TTC549 (cell line): ENCODE measurements around the gene STRN4.
"Not testable (repeated sequence)": the region's sequence is repeated elsewhere in the genome, so short reads cannot be mapped to it uniquely, and the experiment has no call there.

Source experiments
- FAIRE-seq: peaks from 2 replicates; lab custom pipeline; 2012; peaks lifted over from hg19 to GRCh38; lab: Jason Lieb, UNC

STRN4 gene

DNA sequence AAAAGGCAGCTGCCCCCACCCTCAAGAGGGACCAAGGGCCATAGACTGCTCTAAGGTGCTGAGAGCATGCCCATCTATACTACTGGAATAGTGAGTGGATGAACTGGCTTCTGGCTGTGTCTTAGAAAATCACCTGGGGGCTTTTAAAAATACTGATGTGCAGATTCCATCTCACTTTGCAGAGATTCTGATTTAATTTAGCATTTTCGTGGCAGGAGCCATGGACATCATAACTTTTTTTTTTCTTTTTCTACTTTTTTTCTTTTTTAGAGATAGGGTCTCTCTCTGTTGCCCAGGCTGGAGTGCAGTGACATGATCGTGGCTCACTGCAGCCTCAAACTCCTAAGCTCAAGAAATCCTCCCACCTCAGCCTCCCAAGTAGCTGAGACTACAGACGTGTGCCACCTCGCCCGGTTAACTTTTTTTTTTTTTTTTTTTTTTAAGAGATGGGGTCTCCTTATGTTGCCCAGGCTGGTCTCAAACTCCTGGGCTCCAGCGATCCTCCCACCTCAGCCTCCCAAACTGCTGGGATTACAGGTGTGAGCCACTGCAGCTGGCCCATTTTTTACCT is 33.4 kb downstream of the STRN4 start:
- FAIRE-seq, result not testable (repeated sequence)

DNA sequence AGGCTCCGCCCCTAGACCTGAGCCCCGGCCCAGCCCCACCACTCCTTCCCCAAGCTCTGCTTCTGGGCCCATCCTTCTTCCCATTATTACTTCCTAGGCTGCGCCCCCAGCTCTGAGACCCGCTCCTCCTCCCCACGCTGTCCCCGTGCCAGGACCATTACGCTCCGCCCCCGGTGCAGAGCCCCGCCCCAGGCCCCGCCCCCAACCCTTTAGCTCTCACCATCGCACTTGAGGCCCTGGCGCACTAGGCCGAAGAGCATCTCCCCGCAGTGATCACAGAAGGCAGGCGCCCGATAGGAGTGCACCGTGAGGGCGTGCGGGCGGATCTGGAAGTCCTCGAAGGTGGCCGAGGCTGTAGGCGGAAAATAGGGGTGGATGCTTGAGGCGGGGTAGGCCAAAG is 35.6 kb downstream of the STRN4 start:
- FAIRE-seq, result no peak

DNA sequence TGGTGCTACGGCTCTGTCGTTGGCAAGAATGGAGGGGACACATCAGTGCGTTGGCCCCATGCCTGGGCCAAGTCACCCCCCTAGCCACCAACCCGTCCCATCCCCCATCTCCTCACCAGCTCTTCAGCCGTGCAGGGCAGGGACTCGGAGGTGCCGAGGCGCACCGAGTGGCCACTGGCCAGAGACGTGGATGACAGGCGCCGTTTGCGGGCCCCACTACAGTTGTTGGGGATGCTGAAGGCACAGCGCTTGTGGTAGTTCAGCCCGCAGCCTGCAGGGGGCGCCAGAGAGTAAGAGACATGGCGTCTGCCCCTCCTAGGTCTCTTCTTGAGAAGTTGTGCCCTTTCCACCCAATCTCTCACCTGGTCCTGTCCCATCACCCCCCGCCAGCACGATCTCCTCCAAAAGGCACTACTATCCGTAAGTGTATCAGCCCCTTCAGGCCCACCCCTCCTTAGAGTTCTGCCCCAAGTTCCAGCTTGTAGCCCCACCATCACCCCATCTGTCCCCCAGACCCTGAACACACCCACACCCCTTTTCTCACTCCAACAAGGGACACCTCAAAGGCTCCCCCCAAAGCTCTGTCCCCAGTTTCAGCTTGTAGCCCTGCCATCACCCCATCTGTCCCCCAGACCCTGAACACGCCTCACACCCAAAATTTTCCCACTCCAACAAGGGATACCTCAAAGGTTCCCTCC is 41.7 kb downstream of the STRN4 start:
- no peak for FAIRE-seq

DNA sequence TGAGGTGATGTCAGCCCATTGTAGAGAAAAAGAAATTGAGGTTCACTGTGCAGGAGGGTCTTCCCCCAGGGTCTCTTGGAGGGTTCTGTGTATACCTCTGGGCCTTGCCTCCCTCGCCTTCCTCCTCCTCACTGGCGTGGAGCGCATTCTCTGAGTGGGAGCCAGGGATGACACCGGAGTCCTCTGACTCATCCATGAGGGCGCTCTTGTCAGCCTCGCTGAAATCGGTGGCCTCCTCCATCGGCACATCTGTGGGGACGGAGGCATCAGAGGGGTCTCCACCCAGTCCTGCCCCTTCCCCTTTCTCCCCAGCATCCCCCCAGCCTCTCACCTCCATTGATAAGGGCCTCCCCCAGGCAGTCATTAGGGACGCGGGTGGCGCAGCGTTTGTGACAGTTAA is 45.5 kb downstream of the STRN4 start:
- no peak for FAIRE-seq

- FAIRE-seq, result no peak
Measured at GRCh38 chr19:46698395-46699321, 47.6 kb downstream of the STRN4 start.

DNA sequence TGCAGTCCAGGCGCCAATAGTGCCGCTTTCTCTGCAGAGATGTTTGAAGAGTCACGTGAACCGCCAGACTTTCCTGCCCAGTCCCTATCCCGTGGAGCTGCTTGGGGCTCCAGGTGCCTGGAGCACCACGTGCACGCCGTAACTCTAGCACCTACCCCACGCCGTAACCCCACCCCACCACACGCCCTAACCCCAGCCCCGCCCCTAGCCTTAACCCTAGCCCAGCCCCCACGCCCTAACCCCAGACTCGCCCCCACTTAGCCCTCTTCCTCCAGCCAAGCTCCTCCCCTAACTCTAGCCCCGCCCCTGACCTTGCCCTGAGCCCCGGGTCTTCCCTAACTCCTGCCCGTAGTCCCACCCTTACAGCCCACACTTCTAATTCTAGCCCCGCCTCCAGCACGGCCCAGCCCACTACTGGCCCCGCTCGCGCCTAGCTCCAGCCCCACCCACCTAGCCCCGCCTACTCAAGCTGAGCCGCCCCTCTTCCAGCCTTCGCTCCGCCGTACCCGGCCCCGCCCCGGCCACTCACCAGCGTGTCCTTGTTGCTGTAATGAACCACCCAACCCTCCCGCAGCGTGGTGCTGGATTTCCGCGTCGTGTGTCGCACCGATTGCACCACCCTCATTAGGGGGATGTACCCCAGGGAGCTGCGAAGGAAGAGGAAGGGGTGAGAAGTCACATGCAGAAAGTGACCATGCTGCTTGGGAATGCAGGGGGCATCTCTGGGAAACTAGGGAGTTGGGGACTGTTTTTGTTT is 48.9 kb downstream of the STRN4 start:
- FAIRE-seq, result no peak

DNA sequence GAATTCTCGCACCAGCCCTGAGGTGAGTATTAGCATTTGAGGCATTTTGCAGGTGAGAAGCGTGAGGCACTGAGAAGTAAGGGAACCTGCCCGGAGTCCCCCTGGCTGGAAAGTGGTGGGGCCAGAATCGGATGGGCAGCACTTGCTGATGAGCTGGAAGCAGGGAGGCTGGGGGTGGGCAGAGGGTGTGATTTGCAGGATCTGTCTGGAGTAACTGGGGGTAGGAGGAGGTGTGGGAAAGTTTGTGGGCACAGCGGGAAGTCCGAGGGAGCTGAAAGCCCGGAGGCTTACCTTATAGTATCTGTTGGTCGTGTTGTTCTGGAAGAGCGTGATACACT is 49.4 kb downstream of the STRN4 start:
- FAIRE-seq, result no peak

- no peak for FAIRE-seq
Measured at GRCh38 chr19:46696052-46696451, 50.2 kb downstream of the STRN4 start.

- FAIRE-seq, result no peak
Measured at GRCh38 chr19:46693760-46694159, 52.5 kb downstream of the STRN4 start.

DNA sequence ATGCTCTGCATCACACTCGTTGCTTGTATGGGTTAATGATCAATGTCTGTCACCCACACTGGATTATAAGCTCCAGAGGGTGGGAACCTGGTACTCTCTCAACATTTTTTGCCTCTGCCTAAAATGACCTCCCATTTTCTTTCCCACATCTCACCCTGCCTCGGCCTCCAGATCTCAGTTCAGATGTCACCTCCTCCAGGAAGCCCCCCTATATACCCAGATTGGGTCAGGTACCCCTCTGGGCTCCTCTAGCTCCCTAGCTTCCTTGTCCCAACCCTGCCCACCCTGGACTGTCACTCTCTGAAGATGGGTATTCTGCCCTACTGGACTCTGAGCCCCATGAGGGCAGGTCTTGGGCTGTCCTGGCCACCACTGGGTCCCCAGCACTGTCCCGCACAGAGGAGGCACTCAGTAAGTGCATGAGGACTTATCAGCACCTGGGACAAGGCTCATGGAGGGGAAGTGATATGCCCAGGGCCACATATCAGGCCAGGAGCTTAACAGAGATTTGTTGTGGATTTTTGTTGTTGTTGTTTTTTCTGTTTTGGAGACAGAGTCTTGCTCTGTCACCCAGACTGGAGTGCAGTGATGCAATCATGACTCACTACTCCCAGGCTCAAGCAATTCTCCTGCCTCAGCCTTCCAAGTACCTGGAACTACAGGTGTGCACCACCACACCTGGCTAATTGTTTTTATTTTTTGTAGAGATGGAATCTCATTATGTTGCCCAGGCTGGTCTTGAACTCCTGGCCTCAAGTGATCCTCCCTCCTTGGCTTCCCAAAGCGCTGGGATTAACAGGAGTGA is 53.1 kb downstream of the STRN4 start:
- FAIRE-seq, result no peak

- no peak for FAIRE-seq
Measured at GRCh38 chr19:46691948-46692347, 54.3 kb downstream of the STRN4 start.

DNA sequence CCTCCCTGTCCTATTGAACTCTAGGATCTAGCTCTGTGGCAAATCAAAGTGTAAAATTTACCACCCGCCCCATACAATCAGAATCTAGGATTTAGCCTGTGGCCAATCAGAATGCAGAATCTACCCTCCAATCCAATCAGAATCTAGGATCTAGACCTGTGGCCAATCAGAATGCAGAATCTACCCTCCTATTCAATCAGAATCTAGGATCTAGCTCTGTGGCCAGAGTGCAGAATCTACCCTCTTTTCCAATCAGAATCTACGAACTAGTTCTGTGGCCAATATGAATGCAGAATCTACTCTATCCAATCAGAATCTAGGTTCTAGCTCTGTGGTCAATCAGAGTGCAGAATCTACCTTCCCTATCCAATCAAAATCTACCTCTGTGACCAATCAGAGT is 55.1 kb downstream of the STRN4 start:
- FAIRE-seq, result no peak

GRCh38 chr19:46689358-46689757 is 56.9 kb downstream of the STRN4 start:
- no peak for FAIRE-seq

GRCh38 chr19:46687438-46688145 is 58.7 kb downstream of the STRN4 start:
- FAIRE-seq, result no peak

DNA sequence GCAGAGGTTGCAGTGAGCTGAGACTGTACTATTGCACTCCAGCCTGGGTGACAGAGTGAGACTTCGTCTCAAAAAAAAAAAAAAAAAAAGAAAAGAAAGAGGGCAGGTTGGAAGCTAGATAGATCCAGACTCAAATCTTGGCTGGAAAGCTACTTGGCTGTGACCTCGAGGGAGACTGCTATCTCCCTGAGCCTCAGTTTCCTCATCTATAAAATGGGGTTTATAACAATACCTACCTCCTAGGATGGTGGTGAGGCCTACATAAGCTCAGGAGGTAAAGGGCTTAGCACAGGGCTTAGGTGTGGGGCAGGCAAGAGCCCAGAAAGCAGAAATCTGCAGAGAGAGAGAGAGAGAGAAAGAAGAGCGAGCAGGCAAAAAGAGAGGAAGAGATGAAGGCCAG is 61.1 kb downstream of the STRN4 start:
- no peak for FAIRE-seq

GRCh38 chr19:46678110-46678732 is 68.0 kb downstream of the STRN4 start:
- no peak for FAIRE-seq

GRCh38 chr19:46674416-46675178 is 71.7 kb downstream of the STRN4 start:
- no peak for FAIRE-seq

DNA sequence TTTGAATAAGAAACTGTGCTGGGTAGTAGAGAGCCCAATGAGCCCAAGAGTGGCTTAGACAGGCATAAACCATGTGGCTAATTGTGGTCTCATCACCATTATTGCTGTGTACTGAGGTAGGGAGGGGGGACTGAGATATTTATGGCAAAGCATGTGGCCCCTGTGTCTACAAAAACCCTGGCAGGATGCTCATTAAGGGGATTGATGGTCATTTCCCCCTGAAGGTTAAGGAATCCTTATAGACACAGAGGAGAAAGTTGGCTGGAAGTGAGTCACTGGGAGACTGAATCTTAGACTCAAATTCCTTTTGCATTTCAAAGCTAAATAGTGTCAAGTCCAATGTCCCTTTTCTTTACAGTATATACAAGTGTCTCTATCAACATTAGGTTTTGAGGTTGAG is 75.4 kb downstream of the STRN4 start:
- no peak for FAIRE-seq
